ENCODE results near the gene SPATA33. TPM values are rescaled to one million over a fixed set of nuclear protein-coding genes. Genes with fewer than 3 reads are reported as not detected.

Gene SPATA33
- polyA plus RNA-seq (2011; rRNA removed) (2.6 TPM in 2 replicates), polyA minus RNA-seq (2011; rRNA and poly(A)+ RNA removed) (1.3 and 1.6 TPM in 2 replicates)

- POLR2A ChIA-PET: interaction anchor here (0.6 kb wide), 2 partner anchors 14 to 34 kb away, joined by 3 to 8 read pairs; no protein-coding TSS in a partner anchor
- peak; percentile 23 for DNase-seq (ENCODE audit: low read depth)
- peak within 1 kb of the TSS; percentile 84 for H3K4me3 ChIP-seq (ENCODE audit: low read depth, low read length)
- H3K27me3 ChIP-seq (ENCODE audit: control insufficient read depth, insufficient read depth, low read length): no peaks in the 10 kb centered on the region
- TF ChIP-seq CTCF (IDR thresholded peaks at IDR 0.05; ENCODE audit: insufficient read depth, low read depth, low read length): no peak
- CTCF ChIA-PET: interaction anchor here (0.7 to 2.2 kb wide), 3 partner anchors 16 to 204 kb away, joined by 3 to 4 read pairs (median 3); no protein-coding TSS in a partner anchor
- peaks cover 6% of the 10 kb centered on the region for H3K36me3 ChIP-seq (ENCODE audit: control insufficient read depth, insufficient read depth, low read length)
Measured at GRCh38 chr16:89657442-89658220, at the start of gene SPATA33, which contains the start of gene CHMP1A. TSS of gene SPATA33 (plus strand) at chr16:89657836. CDS start at chr16:89657912, 76 bp downstream. TSS of gene CHMP1A (minus strand) at chr16:89657708. CDS start at chr16:89657588, 120 bp downstream.

GRCh38 chr16:89607937-89608740 lies 49.5 kb upstream of the SPATA33 start:
- ChIA-PET POLR2A (no interaction called here), CTCF (interaction anchor here (1.1 kb wide), 1 partner anchor 25 kb away, joined by 3 read pairs; no protein-coding TSS in a partner anchor)
- Histone ChIP-seq H3K4me3 (ENCODE audit: low read depth, low read length) (no peak overlapping the region), H3K36me3 (ENCODE audit: control insufficient read depth, insufficient read depth, low read length) (no peaks in the 10 kb centered on the region), H3K27me3 (ENCODE audit: control insufficient read depth, insufficient read depth, low read length) (no peaks in the 10 kb centered on the region)
- DNase-seq (ENCODE audit: low read depth): no peak
- no peak for TF ChIP-seq CTCF (IDR thresholded peaks at IDR 0.05; ENCODE audit: insufficient read depth, low read depth, low read length)

- no peaks in the 10 kb centered on the region for H3K36me3 ChIP-seq (ENCODE audit: control insufficient read depth, insufficient read depth, low read length)
- no peak overlapping the region for H3K4me3 ChIP-seq (ENCODE audit: low read depth, low read length)
- no peak for DNase-seq (ENCODE audit: low read depth)
- CTCF ChIA-PET: no interaction called here
- no peak for TF ChIP-seq CTCF (IDR thresholded peaks at IDR 0.05; ENCODE audit: insufficient read depth, low read depth, low read length)
- H3K27me3 ChIP-seq (ENCODE audit: control insufficient read depth, insufficient read depth, low read length): no peaks in the 10 kb centered on the region; the same call in 1 of the 2 replicates
- POLR2A ChIA-PET: no interaction called here
Measured at GRCh38 chr16:89610108-89610453, 47.6 kb upstream of the SPATA33 start.

GRCh38 chr16:89612415-89613166 lies 45.0 kb upstream of the SPATA33 start:
- no peak for TF ChIP-seq CTCF (IDR thresholded peaks at IDR 0.05; ENCODE audit: insufficient read depth, low read depth, low read length)
- Histone ChIP-seq H3K27me3 (ENCODE audit: control insufficient read depth, insufficient read depth, low read length) (no peaks in the 10 kb centered on the region; the same call in 1 of the 2 replicates), H3K4me3 (ENCODE audit: low read depth, low read length) (no peak overlapping the region), H3K36me3 (ENCODE audit: control insufficient read depth, insufficient read depth, low read length) (no peaks in the 10 kb centered on the region)
- ChIA-PET CTCF (interaction anchor here (1.2 kb wide), 1 partner anchor 37 kb away, joined by 4 read pairs; the partner anchor contains the start of gene CPNE7), POLR2A (no interaction called here)
- DNase-seq (ENCODE audit: low read depth): no peak
